ENCODE measurements around the gene TBXT.

Gene TBXT

GRCh38 chr6:166112580-166112979 is 55.1 kb downstream of the TBXT start:
- DNase-seq: no peak

DNA sequence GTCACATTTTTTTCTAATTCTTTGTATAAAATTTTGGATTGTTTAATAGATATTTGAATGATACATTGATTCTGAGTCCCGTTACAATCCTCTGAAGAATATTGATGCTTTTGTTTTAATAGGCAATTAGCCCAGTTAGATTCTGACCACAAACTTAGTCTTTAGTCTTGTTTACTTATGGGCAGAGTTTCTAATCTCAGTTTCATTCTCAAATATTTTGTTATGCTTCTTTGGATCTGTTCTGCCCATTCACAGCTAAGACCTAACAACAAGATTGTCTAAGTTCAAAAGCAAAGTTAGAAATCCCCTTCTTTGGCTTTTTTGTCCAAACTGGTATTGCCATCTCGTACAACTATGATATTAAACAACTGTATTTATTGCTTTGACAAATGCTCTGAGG is 58.0 kb downstream of the TBXT start:
- no peak for DNase-seq
